ENCODE data around the gene ZNF208. TPM values are rescaled to one million over a fixed set of nuclear protein-coding genes. Genes with fewer than 3 reads are reported as not detected.
"Not testable (repeated sequence)": the region's sequence is repeated elsewhere in the genome, so short reads cannot be mapped to it uniquely, and the experiment has no call there.

Gene ZNF208
- total RNA-seq: not detected in 2 replicates
- not detected in 2 replicates for polyA plus RNA-seq
- polyA plus RNA-seq (2011; cell fraction: cytosol; rRNA removed): not detected in 2 replicates
- not detected in 2 replicates for polyA plus RNA-seq (2011; cell fraction: nucleus; rRNA removed)
- not detected in 2 replicates for polyA plus RNA-seq (2012)
- not detected in 2 replicates for polyA minus RNA-seq
- not detected for polyA minus RNA-seq (2011; cell fraction: cytosol; rRNA and poly(A)+ RNA removed)
- not detected in 2 replicates for polyA minus RNA-seq (2011; cell fraction: nucleus; rRNA and poly(A)+ RNA removed)
- Bru-seq, nascent RNA: percentile 1 among the genes with signal in this experiment
- not detected for BruChase-seq, experiment 1, labeled RNA remaining after a 6-hour chase
- percentile 2 among the genes with signal in this experiment for BruChase-seq, experiment 2, labeled RNA remaining after a 2-hour chase
- long read RNA-seq: 0 reads

DNA sequence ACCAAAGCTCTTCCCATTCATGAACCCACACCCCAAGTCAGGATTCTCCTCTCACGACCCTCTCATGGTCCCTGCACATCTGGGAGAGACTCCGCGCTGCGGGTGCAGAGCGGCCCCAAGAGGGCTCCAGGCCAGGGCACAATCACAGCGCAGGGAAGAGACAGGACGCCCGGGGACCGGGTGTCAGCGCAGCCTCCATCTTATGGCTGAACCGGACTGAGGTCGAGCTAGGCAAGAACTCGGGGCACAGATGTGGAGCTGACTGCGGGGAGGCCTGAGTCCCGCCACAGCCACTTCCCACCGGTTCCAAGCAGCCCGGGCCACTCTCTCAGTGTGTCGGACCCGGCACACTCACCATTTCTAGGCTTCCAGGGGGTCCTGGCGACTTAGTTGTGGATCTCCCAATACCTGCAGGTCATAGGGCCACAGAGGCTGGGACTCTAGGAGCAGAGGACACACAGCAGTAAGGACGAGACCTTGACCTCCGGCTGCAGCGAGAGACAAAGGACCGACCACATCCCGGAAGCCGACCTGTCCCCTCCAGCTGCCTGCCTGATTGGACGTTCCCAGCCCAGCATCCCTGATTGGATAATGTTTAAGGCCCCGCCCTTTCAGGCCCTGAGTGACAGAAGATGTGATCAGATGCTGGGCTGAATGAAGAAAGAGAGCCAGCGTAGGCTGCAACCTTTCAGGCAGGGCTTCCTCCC lies at the start of gene ZNF208:
ZNF208 (minus strand) TSS at position 507 of the 707 bp plus-strand sequence; CDS start at position 358, 149 bp downstream.
- H3K9me3 ChIP-seq (replicated peaks; ENCODE audit: control insufficient read depth, insufficient read depth, low read length); POLR2A ChIA-PET; H3K27ac ChIP-seq (ENCODE audit: insufficient read depth, low read depth, low read length); H3K4me2 ChIP-seq (ENCODE audit: insufficient read depth, low read length); H3K9me1 ChIP-seq (replicated peaks; ENCODE audit: control insufficient read depth, extremely low read depth, insufficient read depth, low read length); H3K9ac ChIP-seq (replicated peaks; ENCODE audit: extremely low read depth, insufficient read depth, low read length); CTCF ChIA-PET; H3K4me3 ChIP-seq (replicated peaks in 1 of 3; ENCODE audit: insufficient read depth in 1 of 3, low read depth in 1 of 3, low read length in 3 of 3); H2AFZ ChIP-seq (ENCODE audit: low read depth, low read length); BruUV-seq (replicated peaks); FAIRE-seq; H3K4me1 ChIP-seq (ENCODE audit: control insufficient read depth, extremely low read depth, insufficient read depth, low read length); H3K36me3 ChIP-seq (ENCODE audit: control insufficient read depth in 2 of 2, extremely low read depth in 1 of 2, insufficient read depth in 2 of 2, low read length in 2 of 2); H3K79me2 ChIP-seq (ENCODE audit: control insufficient read depth, insufficient read depth, low read length); H4K20me1 ChIP-seq (replicated peaks; ENCODE audit: control insufficient read depth, extremely low read depth, insufficient read depth, low read length); H3K27me3 ChIP-seq (ENCODE audit: control insufficient read depth in 2 of 2, insufficient read depth in 2 of 2, low read length in 2 of 2); intact Hi-C loops (cut with micrococcal nuclease); DNase-seq (ENCODE audit: low read depth, low spot score); dilution Hi-C loops (cut with MboI; ENCODE audit: extremely low pct_ligation_motif_present, low sequenced_read_pairs): not testable (repeated sequence)

DNA sequence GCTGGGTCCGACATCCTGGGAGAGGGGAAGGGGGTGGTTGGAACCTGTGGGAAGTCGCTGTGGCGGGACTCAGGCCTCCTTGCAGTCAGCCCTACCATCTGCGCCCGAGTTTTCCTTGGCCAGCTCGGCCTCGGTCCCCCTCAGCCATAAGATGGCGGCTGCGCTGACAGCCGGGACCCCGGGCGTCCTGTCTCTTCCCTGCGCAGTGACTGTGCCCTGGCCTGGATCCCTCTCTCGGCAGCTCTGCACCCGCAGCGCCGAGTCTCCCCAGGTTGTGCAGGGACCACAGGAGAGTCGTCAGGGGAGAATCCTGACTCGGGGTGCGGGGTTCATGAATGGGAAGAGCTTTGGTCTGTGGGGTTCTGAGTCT lies 41.9 kb upstream of the ZNF208 start:
- no peak overlapping the region for H3K27ac ChIP-seq (ENCODE audit: insufficient read depth, low read depth, low read length)
- peaks cover 3% of the 10 kb centered on the region for H3K9me3 ChIP-seq (replicated peaks; ENCODE audit: control insufficient read depth, insufficient read depth, low read length)
- no peaks in the 10 kb centered on the region for H4K20me1 ChIP-seq (replicated peaks; ENCODE audit: control insufficient read depth, extremely low read depth, insufficient read depth, low read length)
- intact Hi-C loops (cut with micrococcal nuclease) (no loop called here), dilution Hi-C loops (cut with MboI; ENCODE audit: extremely low pct_ligation_motif_present, low sequenced_read_pairs) (no loop called here)
- H3K36me3 ChIP-seq (ENCODE audit: control insufficient read depth in 2 of 2, extremely low read depth in 1 of 2, insufficient read depth in 2 of 2, low read length in 2 of 2): no peaks in the 10 kb centered on the region
- H2AFZ ChIP-seq (ENCODE audit: low read depth, low read length): no peak overlapping the region
- CTCF ChIA-PET: no interaction called here
- TF ChIP-seq, protein P1, sequence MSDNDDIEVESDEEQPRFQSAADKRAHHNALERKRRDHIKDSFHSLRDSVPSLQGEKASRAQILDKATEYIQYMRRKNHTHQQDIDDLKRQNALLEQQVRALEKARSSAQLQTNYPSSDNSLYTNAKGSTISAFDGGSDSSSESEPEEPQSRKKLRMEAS (IDR thresholded peaks at IDR 0.05; ENCODE audit: insufficient read depth, insufficient read length): no peak
- peak overlapping the region in 2 of 3 experiments; percentile 26 to 61 for H3K4me3 ChIP-seq (replicated peaks in 1 of 3; ENCODE audit: insufficient read depth in 1 of 3, low read depth in 1 of 3, low read length in 3 of 3)
- H3K79me2 ChIP-seq (ENCODE audit: control insufficient read depth, insufficient read depth, low read length): no peaks in the 10 kb centered on the region
- H3K27me3 ChIP-seq (ENCODE audit: control insufficient read depth in 2 of 2, insufficient read depth in 2 of 2, low read length in 2 of 2): no peaks in the 10 kb centered on the region
- H3K4me1 ChIP-seq (ENCODE audit: control insufficient read depth, extremely low read depth, insufficient read depth, low read length): no peaks in the 10 kb centered on the region
- POLR2A ChIA-PET: no interaction called here
- FAIRE-seq (no peak), DNase-seq (ENCODE audit: low read depth, low spot score) (no peak)
- peak overlapping the region; percentile 16 for H3K9ac ChIP-seq (replicated peaks; ENCODE audit: extremely low read depth, insufficient read depth, low read length)
- TSS peak; percentile 49 for BruUV-seq (replicated peaks)
- peak overlapping the region; percentile 29 for H3K4me2 ChIP-seq (ENCODE audit: insufficient read depth, low read length)
- no peaks in the 10 kb centered on the region for H3K9me1 ChIP-seq (replicated peaks; ENCODE audit: control insufficient read depth, extremely low read depth, insufficient read depth, low read length)

DNA sequence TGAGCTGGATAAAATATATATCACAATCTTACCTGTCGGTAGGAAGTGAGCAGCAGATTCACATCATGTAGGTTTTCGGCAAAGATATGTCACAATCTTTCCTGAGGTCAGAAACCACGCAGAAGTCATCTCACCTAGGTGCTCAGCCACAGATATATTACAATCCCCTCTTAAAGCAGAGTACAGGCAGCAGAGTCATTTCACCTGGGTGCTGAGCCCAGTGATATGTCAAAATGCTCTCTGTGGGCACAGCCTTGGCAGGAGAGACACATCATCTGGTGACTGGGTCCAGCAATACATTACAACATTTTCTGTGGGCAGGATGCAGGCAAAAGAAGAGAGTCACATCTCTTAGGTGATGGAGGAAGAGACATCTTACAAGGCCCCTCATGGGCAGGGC lies 30.4 kb upstream of the ZNF208 start:
- intact Hi-C loops (cut with micrococcal nuclease); DNase-seq (ENCODE audit: low read depth, low spot score): not testable (repeated sequence)

More for the DNA sequence above, 30.4 kb upstream of the ZNF208 start:
- peaks cover 15% of the 10 kb centered on the region for H3K9me3 ChIP-seq (replicated peaks; ENCODE audit: control insufficient read depth, insufficient read depth, low read length)
- H3K4me1 ChIP-seq (ENCODE audit: control insufficient read depth, extremely low read depth, insufficient read depth, low read length); H4K20me1 ChIP-seq (replicated peaks; ENCODE audit: control insufficient read depth, extremely low read depth, insufficient read depth, low read length); H3K27ac ChIP-seq (ENCODE audit: insufficient read depth, low read depth, low read length); H3K36me3 ChIP-seq (ENCODE audit: control insufficient read depth in 2 of 2, extremely low read depth in 1 of 2, insufficient read depth in 2 of 2, low read length in 2 of 2); FAIRE-seq; H3K27me3 ChIP-seq (ENCODE audit: control insufficient read depth in 2 of 2, insufficient read depth in 2 of 2, low read length in 2 of 2); H3K9ac ChIP-seq (replicated peaks; ENCODE audit: extremely low read depth, insufficient read depth, low read length); H3K79me2 ChIP-seq (ENCODE audit: control insufficient read depth, insufficient read depth, low read length); CTCF ChIA-PET; dilution Hi-C loops (cut with MboI; ENCODE audit: extremely low pct_ligation_motif_present, low sequenced_read_pairs); H2AFZ ChIP-seq (ENCODE audit: low read depth, low read length); H3K4me3 ChIP-seq (replicated peaks in 1 of 3; ENCODE audit: insufficient read depth in 1 of 3, low read depth in 1 of 3, low read length in 3 of 3); H3K9me1 ChIP-seq (replicated peaks; ENCODE audit: control insufficient read depth, extremely low read depth, insufficient read depth, low read length); H3K4me2 ChIP-seq (ENCODE audit: insufficient read depth, low read length); POLR2A ChIA-PET; BruUV-seq (replicated peaks): not testable (repeated sequence)
